VCaP (cell line): Measurements from ENCODE around the gene UBA5.

Source experiments
- H3K27ac ChIP-seq: fragments of 450-650 bp; 2 replicates; pipeline ENCODE4 v1.5.1; 2017
- CTCF ChIP-seq: fragments of 450-650 bp; conservative IDR thresholded peaks from 2 replicates; pipeline ENCODE4 v1.5.1; 2017; ENCODE audit warnings: mild to moderate bottlenecking, moderate library complexity

The UBA5 gene

GRCh38 chr3:132641837-132642538 lies 18.1 kb upstream of the UBA5 start:
- H3K27ac ChIP-seq, result no peak overlapping the region
- peak; percentile 90 for TF ChIP-seq CTCF

- TF ChIP-seq CTCF, result peak; percentile 54
- H3K27ac ChIP-seq, result no peak overlapping the region
These were observed 17.6 kb upstream of the UBA5 start for GRCh38 chr3:132642539-132642847.

- H3K27ac ChIP-seq, result no peak overlapping the region
- TF ChIP-seq CTCF, result no peak
These were observed 16.8 kb upstream of the UBA5 start for GRCh38 chr3:132643366-132643765.

- no peak for TF ChIP-seq CTCF
- H3K27ac ChIP-seq, result no peak overlapping the region
These were observed 15.1 kb upstream of the UBA5 start for GRCh38 chr3:132645058-132645457.

- no peak overlapping the region for H3K27ac ChIP-seq
- no peak for TF ChIP-seq CTCF
These were observed 10.0 kb upstream of the UBA5 start for GRCh38 chr3:132650153-132650552.

GRCh38 chr3:132652640-132653270 lies 7.4 kb upstream of the UBA5 start:
- TF ChIP-seq CTCF, result no peak
- peak overlapping the region; percentile 86; the same call in 1 of the 2 replicates for H3K27ac ChIP-seq

- no peak for TF ChIP-seq CTCF
- H3K27ac ChIP-seq, result peak overlapping the region; percentile 86
These were observed 5.9 kb upstream of the UBA5 start for GRCh38 chr3:132654190-132654589.
